Endometrial microvascular endothelial cells (primary cell): ENCODE data around the gene CD244. TPM values are rescaled to one million over a fixed set of nuclear protein-coding genes. Genes with fewer than 3 reads are reported as not detected.
"Not testable (repeated sequence)": the region's sequence is repeated elsewhere in the genome, so short reads cannot be mapped to it uniquely, and the experiment has no call there.

Source experiments
- in situ Hi-C: cut with HindIII; loops from 2 replicates; pipeline ENCODE4 v1.10.0; 2017; ENCODE audit warnings: low sequenced_read_pairs, low pct_unique_long_range_greater_than_20kb; ENCODE audit errors: inconsistent ontology term
- total RNA-seq: library from RNA; depleted of rRNA; stranded (reverse); fragments of >200 nt; gene quantifications from one replicate; pipeline ENCODE4 v1.2.3, GENCODE V29; 2015; ENCODE audit errors: inconsistent ontology term

CD244 gene
- not detected for total RNA-seq

- in situ Hi-C loops, result no loop called here
Measured at GRCh38 chr1:160862203-160863060, at the start of gene CD244. TSS of gene CD244 (minus strand) at chr1:160862887. CDS start at chr1:160862677, 210 bp downstream.

GRCh38 chr1:160911925-160912324 lies 49.2 kb upstream of the CD244 start:
- in situ Hi-C loops, result no loop called here

- in situ Hi-C loops, result no loop called here
Measured at GRCh38 chr1:160911441-160911840, 48.8 kb upstream of the CD244 start.

GRCh38 chr1:160910170-160910750 lies 47.6 kb upstream of the CD244 start:
- in situ Hi-C loops, result no loop called here

- in situ Hi-C loops, result no loop called here
Measured at GRCh38 chr1:160907976-160908375, 45.3 kb upstream of the CD244 start.

- in situ Hi-C loops, result no loop called here
Measured at GRCh38 chr1:160905617-160905989, 42.9 kb upstream of the CD244 start.

GRCh38 chr1:160904783-160905616 lies 42.3 kb upstream of the CD244 start:
- in situ Hi-C loops, result no loop called here

- in situ Hi-C loops, result not testable (repeated sequence)
Measured at GRCh38 chr1:160902251-160902650, 39.6 kb upstream of the CD244 start.

- in situ Hi-C loops, result no loop called here
Measured at GRCh38 chr1:160901768-160902167, 39.1 kb upstream of the CD244 start.

GRCh38 chr1:160900683-160901082 lies 38.0 kb upstream of the CD244 start:
- in situ Hi-C loops, result not testable (repeated sequence)

GRCh38 chr1:160894368-160895135 lies 31.9 kb upstream of the CD244 start:
- in situ Hi-C loops, result not testable (repeated sequence)

GRCh38 chr1:160891474-160891873 lies 28.8 kb upstream of the CD244 start:
- in situ Hi-C loops, result no loop called here

- in situ Hi-C loops, result no loop called here
Measured at GRCh38 chr1:160888926-160889325, 26.2 kb upstream of the CD244 start.

GRCh38 chr1:160887071-160887470 lies 24.4 kb upstream of the CD244 start:
- in situ Hi-C loops, result no loop called here

GRCh38 chr1:160885042-160885441 lies 22.4 kb upstream of the CD244 start, which contains the start of gene ITLN1:
TSS of gene ITLN1 (minus strand) at chr1:160885180. CDS start at chr1:160884877, 303 bp downstream.
- in situ Hi-C loops, result no loop called here

- in situ Hi-C loops, result no loop called here
Measured at GRCh38 chr1:160884579-160884978, 21.9 kb upstream of the CD244 start.

- in situ Hi-C loops, result no loop called here
Measured at GRCh38 chr1:160883581-160884513, 21.2 kb upstream of the CD244 start.

- in situ Hi-C loops, result no loop called here
Measured at GRCh38 chr1:160882582-160882981, 19.9 kb upstream of the CD244 start.
